GM11168 (cell line): ENCODE measurements around the gene LNX2.

ENCODE experiments used
- in situ Hi-C: fragments of 300-500 bp; cut with MboI; formaldehyde crosslinking; loops from one replicate; pipeline ENCODE4 v1.12.0; 2022; ENCODE audit warnings: low sequenced_read_pairs; ENCODE audit not compliant: unreplicated experiment

The LNX2 gene

GRCh38 chr13:27572234-27572901 is 48.0 kb downstream of the LNX2 start:
- in situ Hi-C loops: no loop called here

- in situ Hi-C loops: no loop called here
Measured at GRCh38 chr13:27570906-27571305, 49.4 kb downstream of the LNX2 start.

- in situ Hi-C loops: no loop called here
Measured at GRCh38 chr13:27569405-27569804, 50.9 kb downstream of the LNX2 start.

- in situ Hi-C loops: no loop called here
Measured at GRCh38 chr13:27565818-27566217, 54.5 kb downstream of the LNX2 start.

- in situ Hi-C loops: no loop called here
Measured at GRCh38 chr13:27562457-27562856, 57.9 kb downstream of the LNX2 start.

- in situ Hi-C loops: no loop called here
Measured at GRCh38 chr13:27559719-27560118, 60.6 kb downstream of the LNX2 start.

- in situ Hi-C loops: no loop called here
Measured at GRCh38 chr13:27556109-27556508, 64.2 kb downstream of the LNX2 start.

GRCh38 chr13:27551562-27551961 is 68.8 kb downstream of the LNX2 start:
- in situ Hi-C loops: no loop called here

GRCh38 chr13:27549406-27549981 is 70.8 kb downstream of the LNX2 start:
- in situ Hi-C loops: no loop called here

- in situ Hi-C loops: no loop called here
Measured at GRCh38 chr13:27542220-27542619, 78.1 kb downstream of the LNX2 start.

- in situ Hi-C loops: no loop called here
Measured at GRCh38 chr13:27541386-27541785, 78.9 kb downstream of the LNX2 start.

- in situ Hi-C loops: no loop called here
Measured at GRCh38 chr13:27536361-27537101, 83.8 kb downstream of the LNX2 start.

GRCh38 chr13:27535546-27535945 is 84.8 kb downstream of the LNX2 start:
- in situ Hi-C loops: no loop called here

- in situ Hi-C loops: no loop called here
Measured at GRCh38 chr13:27534981-27535380, 85.3 kb downstream of the LNX2 start.

GRCh38 chr13:27534108-27534980 is 86.0 kb downstream of the LNX2 start:
- in situ Hi-C loops: no loop called here

- in situ Hi-C loops: no loop called here
Measured at GRCh38 chr13:27533155-27533643, 87.1 kb downstream of the LNX2 start.

- in situ Hi-C loops: no loop called here
Measured at GRCh38 chr13:27528908-27529307, 91.4 kb downstream of the LNX2 start.

GRCh38 chr13:27526516-27526915 is 93.8 kb downstream of the LNX2 start:
- in situ Hi-C loops: no loop called here

GRCh38 chr13:27524981-27525975 is 95.1 kb downstream of the LNX2 start:
- in situ Hi-C loops: no loop called here
